Endodermal cell (in vitro differentiated cells): ENCODE data around the gene DUSP7. TPM values are rescaled to one million over a fixed set of nuclear protein-coding genes. Genes with fewer than 3 reads are reported as not detected.

Experiments used
- DNase-seq: peaks from one replicate; pipeline ENCODE4 v3.0.0-alpha.2; 2017
- H3K27ac ChIP-seq: 2 replicates; pipeline ENCODE4 v1.5.1; 2013; ENCODE audit warnings: mild to moderate bottlenecking, low read depth, low read length, moderate library complexity
- H3K27me3 ChIP-seq: 2 replicates; pipeline ENCODE4 v1.6.1; 2013; ENCODE audit warnings: mild to moderate bottlenecking, low read length, moderate library complexity; ENCODE audit not compliant: insufficient read depth, control insufficient read depth, poor library complexity, severe bottlenecking
- H3K36me3 ChIP-seq: 2 replicates; pipeline ENCODE4 v1.7.0; 2013; ENCODE audit warnings: mild to moderate bottlenecking, low read length, moderate library complexity; ENCODE audit not compliant: control insufficient read depth, insufficient read depth
- H3K4me1 ChIP-seq: one replicate; pipeline ENCODE4 v1.7.0; 2013; ENCODE audit warnings: low read length; ENCODE audit not compliant: control insufficient read depth, insufficient read depth
- H3K4me3 ChIP-seq: 2 replicates; pipeline ENCODE4 v1.5.1; 2013; ENCODE audit warnings: mild to moderate bottlenecking, low read length, moderate library complexity
- H3K9ac ChIP-seq: 2 replicates; pipeline ENCODE4 v1.6.1; 2013; ENCODE audit warnings: mild to moderate bottlenecking, low read length, moderate library complexity; ENCODE audit not compliant: poor library complexity, severe bottlenecking; ENCODE audit errors: extremely low read depth
- H3K9me3 ChIP-seq: 2 replicates; pipeline ENCODE4 v1.6.1; 2013; ENCODE audit warnings: mild to moderate bottlenecking, low read length, moderate library complexity; ENCODE audit not compliant: control insufficient read depth
- H3K27ac Mint-ChIP-seq: 2 replicates; pipeline ENCODE4 v1.8.0; 2020; ENCODE audit warnings: mixed read lengths
- H3K27me3 Mint-ChIP-seq: 2 replicates; pipeline ENCODE4 v1.8.0; 2021; ENCODE audit warnings: mild to moderate bottlenecking, mixed read lengths; ENCODE audit not compliant: insufficient read depth
- H3K36me3 Mint-ChIP-seq: 2 replicates; pipeline ENCODE4 v1.8.0; 2020; ENCODE audit warnings: low read depth, mixed read lengths
- H3K4me1 Mint-ChIP-seq: 2 replicates; pipeline ENCODE4 v1.8.0; 2020; ENCODE audit warnings: mixed read lengths
- H3K4me3 Mint-ChIP-seq: 2 replicates; pipeline ENCODE4 v1.8.0; 2020; ENCODE audit warnings: mild to moderate bottlenecking, moderate library complexity, mixed read lengths
- H3K9me3 Mint-ChIP-seq: 2 replicates; pipeline ENCODE4 v1.8.0; 2020; ENCODE audit warnings: mild to moderate bottlenecking, mixed read lengths
- WGBS, 2 experiments: methylation state at CpG; one replicate each; pipeline versions ENCODE4 v1.1.5 to v1.1.7; 2013; ENCODE audit warnings: missing lambda C conversion rate in 2 of 2, mixed read lengths in 1 of 2; ENCODE audit not compliant: insufficient coverage in 1 of 2, insufficient read length in 1 of 2; 5-methylcytosine and 5-hydroxymethylcytosine counted together
- total RNA-seq, 2 donors: library from RNA; stranded (reverse); fragmentation: NEBNext Ultra II Directional in 1 of 2; extraction: Animal tissue kit (Norgen Biotek cat#: 25700) in 1 of 2; gene quantifications; 2 replicates in 1 of 2; 3 replicates in 1 of 2; pipeline ENCODE4 v1.2.1, GENCODE V29; 2021
- TF ChIP-seq, protein P1 (sequence below): fragments of 200-600 bp; sonication (generic); conservative IDR thresholded peaks from 2 replicates; pipeline ENCODE4 v1.5.0; 2021; ENCODE audit warnings: antibody characterized with exemption, mild to moderate bottlenecking

The DUSP7 gene
- total RNA-seq, 2 donors from 2014 or later = 14.2 to 16.7 TPM

DNA sequence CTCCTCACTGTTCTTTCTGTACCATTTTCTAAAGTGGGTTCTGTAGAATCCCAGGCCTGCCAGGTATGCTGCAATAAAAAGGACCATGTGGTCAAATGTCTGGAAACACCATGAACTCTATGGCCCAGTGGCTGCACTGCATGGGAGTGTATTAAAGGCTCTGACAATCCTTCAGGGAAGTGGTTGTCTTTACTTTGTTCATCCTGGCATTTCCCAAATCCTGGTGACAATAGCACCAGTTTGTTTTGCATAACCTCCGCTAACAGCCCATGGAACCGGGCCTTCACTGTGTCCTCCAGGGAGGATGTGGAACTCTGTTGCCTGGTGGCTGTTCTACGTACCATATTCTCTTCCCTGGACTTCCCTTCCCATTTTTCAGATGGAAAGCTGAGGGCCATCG lies 11.2 kb upstream of the DUSP7 start:
- no peak for DNase-seq
- Histone ChIP-seq H3K9ac (no peak overlapping the region), H3K4me3 (no peak overlapping the region), H3K4me1 (no peaks in the 10 kb centered on the region), H3K27me3 (no peaks in the 10 kb centered on the region), H3K27ac (no peak overlapping the region), H3K9me3 (no peaks in the 10 kb centered on the region), H3K36me3 (no peaks in the 10 kb centered on the region)
- Mint-ChIP-seq H3K27ac (no peak overlapping the region), H3K27me3 (peaks cover 11% of the 10 kb centered on the region), H3K4me3 (no peak overlapping the region), H3K9me3 (no peaks in the 10 kb centered on the region), H3K4me1 (no peaks in the 10 kb centered on the region), H3K36me3 (no peaks in the 10 kb centered on the region)
- TF ChIP-seq, protein P1, sequence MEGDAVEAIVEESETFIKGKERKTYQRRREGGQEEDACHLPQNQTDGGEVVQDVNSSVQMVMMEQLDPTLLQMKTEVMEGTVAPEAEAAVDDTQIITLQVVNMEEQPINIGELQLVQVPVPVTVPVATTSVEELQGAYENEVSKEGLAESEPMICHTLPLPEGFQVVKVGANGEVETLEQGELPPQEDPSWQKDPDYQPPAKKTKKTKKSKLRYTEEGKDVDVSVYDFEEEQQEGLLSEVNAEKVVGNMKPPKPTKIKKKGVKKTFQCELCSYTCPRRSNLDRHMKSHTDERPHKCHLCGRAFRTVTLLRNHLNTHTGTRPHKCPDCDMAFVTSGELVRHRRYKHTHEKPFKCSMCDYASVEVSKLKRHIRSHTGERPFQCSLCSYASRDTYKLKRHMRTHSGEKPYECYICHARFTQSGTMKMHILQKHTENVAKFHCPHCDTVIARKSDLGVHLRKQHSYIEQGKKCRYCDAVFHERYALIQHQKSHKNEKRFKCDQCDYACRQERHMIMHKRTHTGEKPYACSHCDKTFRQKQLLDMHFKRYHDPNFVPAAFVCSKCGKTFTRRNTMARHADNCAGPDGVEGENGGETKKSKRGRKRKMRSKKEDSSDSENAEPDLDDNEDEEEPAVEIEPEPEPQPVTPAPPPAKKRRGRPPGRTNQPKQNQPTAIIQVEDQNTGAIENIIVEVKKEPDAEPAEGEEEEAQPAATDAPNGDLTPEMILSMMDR = no peak
- WGBS, 2 experiments = 91 to 94% methylated on average over 4 of the region's 4 CpGs

GRCh38 chr3:52067046-52067445 lies 10.7 kb upstream of the DUSP7 start:
- H3K4me3 ChIP-seq = no peak overlapping the region
- no peaks in the 10 kb centered on the region for H3K9me3 ChIP-seq
- TF ChIP-seq, protein P1 = no peak
- H3K4me1 ChIP-seq = no peaks in the 10 kb centered on the region
- DNase-seq = no peak
- Mint-ChIP-seq H3K4me1 (no peaks in the 10 kb centered on the region), H3K4me3 (no peak overlapping the region), H3K27me3 (peaks cover 11% of the 10 kb centered on the region), H3K9me3 (no peaks in the 10 kb centered on the region), H3K27ac (no peak overlapping the region), H3K36me3 (no peaks in the 10 kb centered on the region)
- H3K36me3 ChIP-seq = no peaks in the 10 kb centered on the region
- WGBS, 2 experiments = 86 to 93% methylated on average over 6 to 8 of the region's 8 CpGs
- H3K27ac ChIP-seq = no peak overlapping the region
- no peak overlapping the region for H3K9ac ChIP-seq
- no peaks in the 10 kb centered on the region for H3K27me3 ChIP-seq

DNA sequence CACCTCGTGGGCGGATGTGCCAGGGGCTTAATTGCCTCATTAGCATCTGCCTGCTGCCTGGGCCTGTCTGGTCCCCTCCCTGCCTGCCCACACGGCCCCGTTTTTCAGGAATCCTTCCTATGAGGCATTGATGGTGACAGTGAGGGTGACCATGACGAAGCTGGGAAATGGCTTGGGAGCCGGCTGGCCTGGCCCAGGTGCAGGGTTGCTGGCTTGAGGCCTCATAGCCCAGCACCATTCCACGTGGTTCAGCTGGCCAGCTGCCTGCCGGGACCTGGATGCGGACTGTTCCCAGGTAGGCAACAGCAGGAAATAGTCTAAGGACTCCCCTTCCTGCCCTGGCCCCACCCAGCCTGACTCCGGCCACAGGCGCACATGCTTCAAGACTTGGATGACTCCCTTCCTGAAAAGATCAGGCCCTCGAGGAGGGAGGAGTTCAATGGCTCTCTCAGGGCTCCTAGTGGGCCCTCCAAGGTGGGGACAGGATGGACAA lies 8.9 kb upstream of the DUSP7 start:
- Histone ChIP-seq H3K36me3 (no peaks in the 10 kb centered on the region), H3K4me3 (no peak overlapping the region)
- 86 to 87% methylated on average over 11 to 12 of the region's 12 CpGs for WGBS, 2 experiments

More for the DNA sequence above, 8.9 kb upstream of the DUSP7 start:
- H3K27ac ChIP-seq = no peak overlapping the region
- H3K4me1 Mint-ChIP-seq = no peaks in the 10 kb centered on the region
- TF ChIP-seq, protein P1 = no peak
- no peak overlapping the region for H3K4me3 Mint-ChIP-seq
- no peak for DNase-seq
- H3K9me3 ChIP-seq = no peaks in the 10 kb centered on the region
- no peaks in the 10 kb centered on the region for H3K27me3 ChIP-seq
- no peaks in the 10 kb centered on the region for H3K9me3 Mint-ChIP-seq
- H3K27ac Mint-ChIP-seq = no peak overlapping the region
- H3K9ac ChIP-seq = no peak overlapping the region
- peaks cover 11% of the 10 kb centered on the region for H3K27me3 Mint-ChIP-seq
- H3K4me1 ChIP-seq = no peaks in the 10 kb centered on the region
- H3K36me3 Mint-ChIP-seq = no peaks in the 10 kb centered on the region
